ENCODE results near the gene GYS1.

- no peak for TF ChIP-seq CTCF (IDR thresholded peaks at IDR 0.05 in 2 of 3, conservative IDR thresholded peaks at IDR 0.05 in 1 of 3; ENCODE audit: control insufficient read depth in 2 of 3, extremely low read depth in 1 of 3, insufficient read depth in 1 of 3, low read depth in 3 of 3, low read length in 3 of 3)
- TF ChIP-seq HCFC1 (IDR thresholded peaks at IDR 0.05; ENCODE audit: low read length): no peak
- TF ChIP-seq ATF2 (IDR thresholded peaks at IDR 0.05; ENCODE audit: low read length): no peak
- TF ChIP-seq ZBTB4 (CRISPR knock-in tag; IDR thresholded peaks at IDR 0.05): no peak
- TF ChIP-seq POLR2AphosphoS5 (IDR thresholded peaks at IDR 0.05; ENCODE audit: low read length): no peak; the same call in 1 of the 2 replicates
- no peak for TF ChIP-seq CEBPB (IDR thresholded peaks at IDR 0.05; ENCODE audit: borderline replicate concordance in 1 of 2, low read depth in 2 of 2, low read length in 2 of 2)
- no peak for TF ChIP-seq EP300 (IDR thresholded peaks at IDR 0.05; ENCODE audit: borderline replicate concordance in 1 of 2, control insufficient read depth in 1 of 2, low read depth in 2 of 2, low read length in 2 of 2)
- TF ChIP-seq HDAC2 (IDR thresholded peaks at IDR 0.05): no peak
- no peak for TF ChIP-seq CBFB (IDR thresholded peaks at IDR 0.05; ENCODE audit: low read depth)
- no peak for TF ChIP-seq POLR2A (IDR thresholded peaks at IDR 0.05; ENCODE audit: low read depth, low read length)
- no peak for TF ChIP-seq NFIC (IDR thresholded peaks at IDR 0.05; ENCODE audit: low read depth, low read length)
- no peak for TF ChIP-seq EZH2 (IDR thresholded peaks at IDR 0.05; ENCODE audit: borderline replicate concordance, control insufficient read depth, low read depth, low read length)
- no peak for TF ChIP-seq ZNF217 (IDR thresholded peaks at IDR 0.05)
- TF ChIP-seq YY1 (IDR thresholded peaks at IDR 0.05; ENCODE audit: low read depth, low read length): no peak; the same call in 1 of the 2 replicates
Observed at GRCh38 chr19:48964205-48965039, 28.7 kb downstream of the GYS1 start.

All from GM12878 (cell line).